Activated effector memory CD4-positive, alpha-beta T cell treated with anti-CD3 and anti-CD28 coated beads, Interleukin-2, amount 50 U/mL, for 16 hours (primary cell): Measurements from ENCODE around the gene CHN1.

Experiments
- DNase-seq: peaks from one replicate; pipeline ENCODE4 v3.0.0-alpha.2; 2020

CHN1 gene

DNA sequence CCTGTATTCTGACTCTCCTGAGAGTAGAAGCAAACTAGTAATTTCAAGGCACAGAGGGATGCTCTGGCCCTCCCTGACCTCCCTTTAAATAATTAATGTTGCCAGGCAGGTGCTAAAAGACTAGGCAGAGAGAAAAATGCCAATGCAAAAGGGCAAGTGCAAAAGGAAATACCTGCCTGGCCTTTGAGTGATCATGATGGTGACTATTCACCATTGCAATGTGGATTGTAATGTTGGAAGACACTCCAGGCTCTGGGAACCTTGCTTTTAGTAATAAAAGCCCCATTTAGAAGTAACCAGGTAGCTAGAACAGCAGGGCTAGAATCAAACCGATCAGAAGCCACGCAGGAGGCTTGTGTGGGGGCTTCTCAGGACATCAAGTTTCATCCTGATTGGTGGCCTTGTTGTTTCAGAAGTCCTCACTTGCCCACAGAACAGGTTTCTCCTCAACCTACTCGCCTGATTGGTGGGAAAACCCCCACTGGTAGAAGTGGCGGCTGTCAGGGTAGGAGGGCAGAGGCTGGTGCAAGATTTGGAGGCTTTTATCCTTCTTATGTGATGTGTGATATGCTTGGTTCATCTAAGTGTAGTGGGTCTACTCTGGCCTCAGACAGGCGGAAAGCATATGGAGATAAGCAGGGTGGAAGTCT lies 224.9 kb downstream of the CHN1 start:
- DNase-seq: no peak

DNA sequence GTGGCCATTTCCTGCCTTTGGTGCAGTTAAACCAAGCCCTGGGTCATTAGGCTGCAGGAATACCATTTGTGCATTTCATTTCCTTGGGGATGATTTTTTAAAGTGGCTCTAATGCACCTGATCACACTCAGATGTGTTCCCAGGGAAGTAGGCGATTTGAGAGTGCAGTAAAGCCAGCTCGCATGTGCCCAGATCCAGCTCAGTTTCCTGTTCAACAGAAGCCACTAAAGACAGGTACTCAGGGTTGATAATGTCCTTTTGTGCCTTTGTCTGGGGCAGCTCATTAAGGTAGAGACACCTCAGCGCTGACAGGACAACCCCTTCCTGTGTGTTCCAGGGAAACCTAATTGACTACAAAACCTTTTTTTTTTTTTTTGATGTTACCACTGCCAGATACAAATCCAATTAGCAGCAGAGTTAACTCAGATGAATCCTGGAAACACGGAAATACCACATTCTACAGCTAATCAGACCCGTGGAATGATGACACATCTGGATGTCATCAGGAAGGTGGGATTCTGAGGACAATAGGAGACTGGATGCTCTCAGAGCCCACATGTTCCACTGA lies 225.7 kb downstream of the CHN1 start:
- DNase-seq: no peak

DNA sequence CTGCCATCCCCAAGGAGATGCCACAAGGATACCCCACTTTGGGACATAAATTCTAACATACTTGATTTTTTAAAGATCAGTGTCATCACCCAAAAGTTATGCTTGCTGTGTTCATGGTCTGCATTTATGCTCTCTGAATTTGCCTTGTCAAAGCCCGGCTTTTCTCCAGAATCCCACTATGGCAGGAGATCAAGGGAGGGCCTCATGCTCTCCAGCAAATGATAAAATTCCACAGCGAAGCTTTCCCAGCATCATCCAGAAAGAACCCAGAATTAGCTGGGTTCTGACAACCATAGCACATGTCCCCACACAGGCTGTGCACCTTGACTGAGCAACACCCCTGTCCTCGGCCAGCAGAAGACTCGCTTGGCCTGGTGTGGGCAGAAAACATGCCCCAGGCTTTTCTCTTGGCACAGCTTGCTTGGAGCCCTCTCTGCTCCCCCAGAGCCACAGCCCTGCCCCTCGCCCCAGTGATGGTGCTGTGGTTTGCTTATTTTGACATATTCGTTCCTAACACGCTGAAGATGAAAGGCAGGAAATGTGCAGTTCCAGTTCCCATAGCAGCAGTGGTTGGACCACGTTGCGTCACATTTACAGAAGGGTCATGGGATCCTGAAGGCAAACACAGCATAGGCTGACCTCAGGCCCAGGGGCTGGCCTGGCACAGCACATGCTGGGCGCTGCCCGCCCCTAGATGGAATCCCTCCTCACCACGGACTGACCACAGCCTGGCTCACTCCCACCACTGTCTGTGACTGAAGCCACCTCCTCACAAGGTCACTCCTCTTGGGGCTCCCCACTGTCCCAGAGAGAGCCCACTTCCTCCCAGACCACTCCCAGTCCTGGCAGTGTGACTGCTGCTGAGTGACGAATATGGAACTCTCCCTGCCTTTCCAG lies 226.8 kb downstream of the CHN1 start:
- peak; percentile 84 for DNase-seq

DNA sequence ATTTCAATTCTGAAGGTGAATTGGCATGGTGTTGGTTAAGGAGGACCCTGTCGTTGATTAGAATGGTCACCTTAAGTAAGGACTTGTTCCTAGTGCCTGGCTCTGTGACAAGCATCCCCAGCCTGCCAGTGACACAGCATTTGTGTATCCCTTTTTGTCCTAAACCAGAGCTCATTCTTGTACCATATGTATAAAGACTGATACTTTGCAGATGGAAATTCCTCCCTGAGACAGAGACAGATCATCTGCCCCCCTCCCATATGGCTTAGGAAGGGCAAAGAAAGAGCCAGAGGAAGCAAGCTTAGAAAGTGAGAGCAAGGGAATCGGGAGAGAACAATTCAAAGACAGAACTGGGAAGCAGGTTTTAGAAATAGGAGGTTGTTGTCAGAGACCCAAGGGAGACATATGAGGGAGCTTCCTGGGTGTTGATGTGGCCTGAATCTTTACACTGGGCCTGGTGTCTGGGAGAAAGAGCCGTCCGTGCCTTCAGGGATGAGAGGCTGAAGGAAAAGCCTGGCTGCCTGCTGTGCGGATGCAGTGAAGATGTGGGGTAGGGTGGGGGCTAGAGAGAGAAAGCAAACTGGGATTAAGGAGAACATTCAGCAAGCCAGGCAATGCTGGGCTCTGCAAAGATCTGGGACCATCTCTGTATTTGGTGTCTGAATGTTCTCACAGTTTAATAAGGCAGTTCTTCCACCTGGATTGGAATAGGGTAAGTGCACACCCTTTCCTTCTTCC lies 227.7 kb downstream of the CHN1 start:
- DNase-seq: no peak

DNA sequence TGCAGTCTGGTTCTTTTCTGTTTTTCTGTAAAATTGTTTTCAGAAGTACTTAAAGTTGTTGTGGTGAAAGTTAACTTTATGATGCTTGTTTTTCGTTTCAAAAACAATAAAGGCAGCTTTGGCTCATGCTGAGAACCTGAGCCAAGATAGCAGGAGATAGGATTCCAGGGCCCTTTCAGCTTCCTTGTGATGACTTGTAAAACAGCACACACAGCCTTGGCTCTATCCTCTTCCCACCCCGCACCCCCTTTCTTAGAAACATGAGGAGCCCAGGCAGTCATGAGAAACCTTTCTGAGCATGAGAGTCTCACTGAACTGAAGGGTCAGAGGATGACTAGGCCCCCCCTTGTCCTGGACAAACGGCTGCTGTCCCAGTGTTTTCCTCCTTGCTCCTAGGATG lies 228.5 kb downstream of the CHN1 start:
- DNase-seq: no peak

DNA sequence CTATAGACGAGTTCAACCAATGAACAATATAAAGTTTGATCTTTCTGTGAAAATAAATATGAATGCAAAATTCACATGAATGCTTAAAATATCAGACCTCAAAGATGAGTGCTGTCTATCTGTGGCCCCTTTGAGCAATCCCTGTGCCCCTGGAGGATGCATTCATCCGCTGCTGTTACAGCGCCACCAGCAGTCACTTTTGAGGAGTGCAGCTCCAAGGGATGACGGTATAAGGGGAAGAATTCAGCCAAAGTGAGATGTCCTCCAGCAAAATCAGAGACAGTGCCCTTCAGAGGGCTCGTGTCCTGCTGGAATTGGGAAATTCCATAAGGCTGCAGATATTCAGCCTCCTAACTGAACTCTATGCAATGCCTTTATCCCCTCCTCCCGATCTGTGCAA lies 229.0 kb downstream of the CHN1 start:
- no peak for DNase-seq

DNA sequence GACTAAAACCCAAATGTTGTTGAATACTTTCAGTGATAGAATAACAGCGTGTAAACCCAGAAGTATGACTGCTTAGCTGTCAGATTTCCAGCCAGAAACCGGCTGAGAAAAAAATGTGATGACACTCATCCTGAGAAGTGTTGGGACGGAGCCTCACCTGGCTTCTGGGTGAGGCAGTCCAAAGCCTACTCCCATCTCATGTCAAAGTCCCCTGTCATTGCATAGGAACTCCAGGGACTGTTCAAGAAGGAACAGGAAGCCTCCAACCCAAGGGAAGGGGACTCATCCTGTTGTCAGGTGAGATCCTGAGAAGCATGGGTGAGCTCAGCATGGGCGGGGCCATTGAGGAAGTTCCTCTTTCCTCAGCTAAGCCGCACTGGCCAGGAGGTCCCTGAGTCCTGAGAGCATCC lies 229.6 kb downstream of the CHN1 start:
- no peak for DNase-seq

DNA sequence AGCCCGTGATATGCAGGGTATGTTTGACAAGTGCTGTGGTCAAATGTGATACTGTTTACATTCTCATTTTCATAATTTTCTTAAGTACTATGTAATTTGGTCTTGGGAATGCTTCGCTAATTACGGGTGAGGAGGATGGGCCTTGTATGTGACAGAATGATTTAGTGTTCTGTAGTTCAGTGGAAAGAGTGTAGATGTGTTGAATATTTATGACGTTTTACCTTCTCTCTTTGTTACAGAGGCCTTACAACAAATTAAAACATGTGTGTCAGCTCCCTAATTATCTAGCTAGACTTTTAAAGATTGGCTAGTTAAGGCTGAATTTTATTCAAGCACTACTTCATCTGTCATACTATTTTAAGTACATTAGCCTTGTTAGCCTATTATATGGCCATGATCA lies 230.3 kb downstream of the CHN1 start:
- no peak for DNase-seq

DNA sequence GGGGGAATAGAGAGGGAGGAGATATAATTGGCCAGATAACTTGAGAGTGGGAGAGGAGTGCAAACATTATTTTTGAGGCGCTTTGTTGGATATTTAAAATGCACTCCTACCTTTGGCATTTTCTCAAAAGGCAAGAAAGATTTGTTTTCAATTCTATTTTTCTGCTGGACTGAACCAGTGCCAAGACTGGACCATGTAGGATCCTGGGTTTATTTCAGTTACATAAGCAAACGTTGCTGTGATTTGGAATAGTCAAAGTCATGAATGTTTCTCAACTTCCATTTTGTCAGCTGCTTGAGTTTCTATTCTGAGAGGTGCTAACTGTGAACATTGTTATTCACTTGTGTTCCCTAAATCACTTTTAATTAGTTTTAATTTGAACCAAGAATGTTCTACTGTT lies 232.0 kb downstream of the CHN1 start:
- no peak for DNase-seq

DNA sequence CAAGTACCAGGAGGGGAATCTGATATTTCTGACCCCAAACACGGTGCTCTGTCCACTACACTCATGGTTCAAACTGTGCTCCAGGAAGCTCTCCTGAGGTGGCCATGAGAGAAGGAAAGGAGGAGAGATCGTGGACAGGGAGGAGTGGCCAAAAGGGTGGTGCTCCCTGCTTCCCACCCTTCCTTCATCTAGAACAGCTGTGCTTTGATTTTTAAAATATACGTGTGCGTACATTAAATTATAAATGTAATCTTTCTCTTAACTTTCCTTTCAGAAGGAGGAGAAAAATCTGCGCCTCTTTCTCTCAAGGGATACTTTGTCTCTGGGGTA lies 232.7 kb downstream of the CHN1 start:
- no peak for DNase-seq

DNA sequence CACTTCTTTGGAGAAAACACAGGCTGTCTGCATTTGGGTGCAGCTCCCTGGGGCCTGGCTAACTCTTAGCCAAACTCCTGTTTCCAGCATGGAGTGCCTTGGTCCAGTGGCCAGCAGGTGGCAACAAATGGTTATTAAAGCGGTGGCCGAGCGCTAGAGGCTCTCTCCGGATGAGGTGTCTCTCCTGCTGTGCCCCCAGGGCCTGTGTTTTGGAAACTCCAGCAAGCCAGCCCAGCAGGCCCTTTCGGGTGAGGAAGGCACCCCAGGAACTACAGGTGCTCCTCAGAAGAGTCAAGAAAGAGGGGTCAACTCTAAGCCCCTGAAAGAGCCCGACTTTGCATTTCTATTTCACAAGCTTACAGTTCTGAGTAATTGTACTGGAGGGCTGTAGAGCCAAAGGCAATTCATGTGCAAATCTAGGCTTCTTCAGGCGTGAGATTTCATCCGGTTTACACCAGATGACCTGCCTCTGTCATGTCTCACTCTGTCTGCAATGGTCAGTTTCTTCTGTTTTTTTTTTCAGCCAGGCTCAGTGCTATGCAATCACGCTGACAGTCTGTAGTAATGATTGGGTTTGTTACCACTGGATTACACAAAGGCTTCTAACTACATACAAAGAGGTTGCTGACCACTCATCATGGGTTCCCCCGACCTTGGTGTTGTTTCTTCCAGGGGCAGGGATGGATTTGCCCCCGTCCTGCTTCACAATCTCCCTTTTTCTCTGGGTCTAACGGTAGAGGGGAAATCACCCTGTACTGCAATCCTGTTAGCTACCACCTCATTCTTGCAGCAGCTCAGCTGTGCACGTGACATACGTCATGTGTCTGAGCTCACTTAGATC lies 233.3 kb downstream of the CHN1 start:
- DNase-seq: no peak

DNA sequence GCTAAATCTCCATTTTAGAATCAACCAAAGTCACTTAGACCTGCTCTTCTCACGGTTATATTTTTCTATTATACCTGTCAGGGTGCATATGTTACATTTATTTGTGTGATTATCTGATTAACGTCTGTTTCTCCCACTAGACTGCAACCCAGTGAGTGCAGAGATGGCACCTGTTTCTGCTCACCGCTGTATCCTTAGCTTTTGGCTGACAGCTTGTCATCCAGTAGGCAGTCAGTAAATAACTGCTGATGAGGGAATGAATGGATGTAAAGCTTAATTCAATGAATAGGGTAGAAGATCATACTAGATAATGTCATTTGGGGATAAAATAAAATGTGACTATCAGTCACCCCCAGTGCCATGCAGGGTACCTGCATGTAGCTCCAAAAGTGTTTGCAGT lies 234.0 kb downstream of the CHN1 start:
- DNase-seq: no peak

DNA sequence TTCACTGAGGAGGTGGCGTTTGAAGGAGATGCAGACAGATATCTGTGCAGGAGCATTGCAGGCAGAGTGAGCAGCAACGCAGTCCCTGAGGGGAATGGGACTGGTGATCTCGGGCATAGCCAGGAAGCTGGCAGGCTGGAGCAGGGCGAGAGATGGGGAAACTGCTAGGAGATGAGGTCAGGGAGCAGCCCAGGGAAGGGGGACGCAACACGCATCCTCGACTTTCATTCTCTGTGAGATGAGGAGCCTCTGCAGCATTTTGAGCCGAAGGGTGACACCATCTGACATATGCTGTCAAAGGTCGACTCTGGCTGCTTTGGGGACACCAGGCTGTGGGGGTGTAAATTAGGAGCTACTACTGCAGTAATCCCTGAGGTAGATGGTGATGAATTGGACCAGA lies 236.6 kb downstream of the CHN1 start:
- DNase-seq: no peak

DNA sequence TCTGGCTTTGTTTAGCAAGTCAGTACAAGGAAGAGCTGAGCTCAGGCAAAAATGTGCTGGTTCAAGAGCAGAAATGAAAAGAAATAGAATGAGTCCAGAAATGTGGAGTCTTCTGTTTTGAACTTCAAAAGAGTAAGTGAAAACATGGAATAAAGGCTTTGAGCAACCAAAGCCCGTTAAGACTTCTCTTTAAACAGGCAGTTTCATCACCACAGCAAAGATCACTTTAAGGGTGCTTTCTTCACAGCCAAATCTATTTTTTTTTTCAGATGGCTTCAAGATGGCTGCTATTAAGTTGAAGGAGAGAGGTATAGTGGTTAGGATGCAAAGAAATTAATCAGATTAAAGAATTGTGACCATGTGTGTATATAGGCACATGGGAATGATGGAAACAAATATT lies 238.9 kb downstream of the CHN1 start:
- no peak for DNase-seq

DNA sequence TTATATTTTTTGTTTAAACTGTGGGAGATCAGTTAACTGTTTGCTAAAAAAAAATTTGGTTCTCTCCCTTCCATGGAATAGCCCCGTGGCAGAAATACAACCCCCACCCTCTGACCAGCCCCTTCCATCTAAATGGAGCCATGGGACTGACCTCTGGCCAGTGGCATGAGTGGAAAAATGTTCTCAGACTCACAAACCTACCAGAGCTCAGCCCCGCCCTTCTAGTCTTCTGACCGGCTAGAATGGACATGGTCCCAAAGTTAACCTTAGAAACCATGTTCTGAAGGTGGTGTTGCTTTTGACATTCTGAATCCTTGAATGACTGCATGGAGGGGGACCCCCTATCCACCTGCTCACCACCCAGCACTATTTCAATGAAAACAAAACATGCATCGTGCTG lies 239.6 kb downstream of the CHN1 start:
- no peak for DNase-seq

DNA sequence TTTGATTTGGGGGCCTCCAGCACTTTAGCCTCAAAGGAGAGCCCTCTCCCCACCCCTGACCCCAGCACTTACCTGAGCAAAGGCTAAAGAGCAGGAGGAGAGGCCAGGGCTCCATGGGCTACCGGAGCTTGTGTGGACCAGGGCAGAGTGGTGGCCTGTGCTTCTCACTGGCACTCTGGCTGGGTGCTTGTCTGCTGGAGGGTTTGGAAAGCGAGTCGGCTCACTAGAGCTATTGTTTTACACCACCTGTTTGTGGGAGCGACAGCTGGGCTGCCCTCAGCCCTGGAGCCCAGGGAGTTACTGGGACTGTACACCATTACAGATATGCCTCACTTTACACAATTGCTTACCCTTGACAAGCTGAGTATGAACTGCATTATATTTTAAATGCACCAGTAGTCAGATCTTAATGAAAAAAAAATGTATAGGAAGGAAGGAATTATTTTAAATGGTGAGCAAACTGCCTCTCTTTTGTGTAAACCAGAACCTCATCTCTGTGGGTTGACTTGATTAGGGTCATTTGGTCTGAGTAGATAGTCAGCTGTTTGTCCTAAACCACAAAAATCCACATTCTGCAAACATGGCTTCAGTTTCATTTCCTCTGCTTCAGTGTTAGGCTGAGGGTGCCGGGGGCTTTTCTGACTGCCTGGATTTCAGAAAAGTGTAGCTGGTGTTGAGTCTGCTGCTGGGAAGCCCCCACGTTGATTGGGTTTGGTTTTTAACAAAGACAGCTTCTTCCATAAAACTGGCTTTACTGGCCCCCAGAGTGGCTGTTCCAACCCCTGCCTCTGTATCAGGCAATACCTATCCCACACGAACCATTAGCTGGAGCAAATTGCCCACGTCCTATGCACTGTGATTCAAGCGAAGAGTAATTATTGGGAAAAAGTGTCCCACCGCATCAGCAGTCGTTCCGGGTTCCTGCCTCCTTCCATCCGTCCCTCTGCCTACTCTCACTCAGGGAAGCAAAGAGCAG lies 240.6 kb downstream of the CHN1 start, which contains the start of gene CHRNA1:
TSS of gene CHRNA1 (minus strand) at position 193 of the 976 bp plus-strand sequence. CDS start at position 115, 78 bp downstream.
- no peak for DNase-seq

DNA sequence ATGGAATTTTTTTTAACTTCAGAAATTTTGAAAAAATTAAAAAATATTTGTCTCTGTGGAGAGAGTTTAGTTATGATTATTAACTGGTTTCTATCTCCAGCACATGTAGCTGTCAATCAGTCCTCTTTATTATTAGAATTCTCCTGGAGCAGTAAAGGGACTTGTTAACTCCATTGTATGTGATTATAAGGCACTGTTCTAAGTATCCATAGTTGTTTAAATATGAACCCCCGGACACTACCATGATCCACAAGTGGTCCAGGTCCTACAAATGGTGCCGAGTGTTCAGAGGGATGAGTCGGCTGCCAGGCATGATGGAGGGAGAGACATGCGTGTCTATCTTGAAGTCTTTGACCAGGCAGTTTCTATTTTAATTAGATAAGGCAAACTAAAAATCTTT lies 241.4 kb downstream of the CHN1 start:
- no peak for DNase-seq

DNA sequence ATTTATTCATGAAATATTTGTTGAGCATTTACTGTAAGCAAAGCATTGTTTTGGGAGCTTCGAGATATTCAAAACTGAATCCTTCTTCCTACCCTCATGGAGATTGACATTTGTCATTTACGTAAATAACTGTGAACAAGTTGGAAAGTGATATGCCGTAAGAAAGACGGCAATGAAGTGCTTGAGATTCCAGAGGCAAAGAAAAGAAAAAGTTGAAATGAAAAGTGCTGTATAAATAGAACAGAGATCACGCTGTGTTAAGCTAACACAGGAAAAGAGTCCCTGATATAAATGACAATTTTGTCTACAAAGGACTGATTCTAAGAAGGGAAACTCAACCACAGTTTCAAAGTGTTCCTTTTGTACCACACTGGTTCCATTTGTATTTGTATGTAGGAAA lies 242.7 kb downstream of the CHN1 start:
- DNase-seq: no peak

DNA sequence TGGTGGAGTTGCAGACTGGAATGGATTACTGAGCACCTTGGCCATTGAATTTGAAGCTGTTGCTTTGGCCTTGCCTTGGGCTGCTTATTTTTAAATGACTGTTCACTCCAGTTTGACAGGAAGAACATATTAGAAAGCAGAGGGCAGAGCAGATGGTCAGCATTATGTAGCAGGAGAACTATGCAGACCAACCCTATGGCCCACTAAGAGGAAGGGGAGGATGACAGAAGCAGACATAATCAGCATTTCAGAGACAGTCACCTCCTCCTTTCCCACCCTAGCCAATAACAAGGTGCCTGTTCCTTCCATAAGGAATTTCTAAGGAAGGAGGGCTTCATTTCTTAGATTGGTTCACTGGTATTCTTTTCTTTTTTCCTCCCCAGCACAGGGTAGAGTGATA lies 243.3 kb downstream of the CHN1 start:
- no peak for DNase-seq

DNA sequence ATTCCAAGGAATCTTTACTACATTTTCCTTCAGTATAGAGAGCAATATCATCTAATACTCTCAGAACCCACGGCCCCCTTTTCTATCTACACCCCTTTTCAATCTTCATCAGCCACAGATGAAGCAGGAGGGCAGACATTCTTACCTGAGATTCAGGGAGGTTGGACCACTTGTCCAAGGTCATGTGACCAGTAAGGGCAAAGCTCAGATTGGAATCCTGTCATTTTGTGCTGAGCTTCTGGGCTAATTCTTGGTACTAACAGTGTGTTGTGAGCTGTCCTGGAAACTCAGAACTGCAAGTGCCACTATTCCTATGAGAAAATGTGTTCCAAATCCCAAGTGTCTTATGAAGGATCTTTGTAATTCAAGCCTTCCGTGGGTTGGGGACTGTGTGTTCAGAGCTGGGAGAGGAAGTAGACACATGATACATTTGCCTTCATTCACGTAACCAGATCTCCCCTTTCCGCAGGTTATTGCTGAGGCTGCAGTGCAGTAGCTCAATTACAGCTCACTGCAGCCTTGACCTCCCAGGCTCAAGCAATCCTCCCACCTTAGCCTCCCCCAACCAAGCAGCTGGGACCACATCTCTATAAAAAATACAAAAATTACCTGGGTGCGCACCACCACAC lies 244.2 kb downstream of the CHN1 start:
- no peak for DNase-seq
